Measurements from ENCODE around the gene PLCXD1. TPM values are rescaled to one million over a fixed set of nuclear protein-coding genes. Genes with fewer than 3 reads are reported as not detected.
A peak's percentile ranks its signal among the peaks of the same experiment; 100 is the strongest.
"Not testable (repeated sequence)": the region's sequence is repeated elsewhere in the genome, so short reads cannot be mapped to it uniquely, and the experiment has no call there.

Gene PLCXD1
- total RNA-seq, 1 donor from 2014 or later: 6.8 TPM

DNA sequence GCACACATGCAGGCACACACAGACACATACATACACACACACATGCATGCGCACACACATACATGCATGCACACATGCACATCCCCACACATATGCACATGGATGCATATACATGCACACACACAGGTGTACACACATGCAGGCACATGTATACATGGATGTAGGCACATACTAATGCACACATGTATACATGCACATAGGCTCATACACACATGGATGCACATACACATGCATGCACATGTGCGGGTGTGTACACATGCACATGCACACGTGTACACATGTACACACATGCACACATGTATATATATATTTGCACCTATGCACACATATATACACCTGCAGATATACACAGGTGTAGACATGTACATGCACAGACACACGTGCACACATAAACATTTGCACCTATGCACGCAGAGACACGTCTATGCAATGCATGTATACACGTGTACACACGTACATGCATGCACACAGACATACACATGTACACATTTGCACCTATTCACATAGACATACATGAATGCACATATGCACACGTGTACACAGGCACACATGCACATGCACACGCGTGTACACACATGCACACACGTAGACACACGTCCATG lies 4.0 kb downstream of the PLCXD1 start:
- intact Hi-C loops (cut with micrococcal nuclease): no loop called here
- ATAC-seq (no peak), DNase-seq (no peak)

DNA sequence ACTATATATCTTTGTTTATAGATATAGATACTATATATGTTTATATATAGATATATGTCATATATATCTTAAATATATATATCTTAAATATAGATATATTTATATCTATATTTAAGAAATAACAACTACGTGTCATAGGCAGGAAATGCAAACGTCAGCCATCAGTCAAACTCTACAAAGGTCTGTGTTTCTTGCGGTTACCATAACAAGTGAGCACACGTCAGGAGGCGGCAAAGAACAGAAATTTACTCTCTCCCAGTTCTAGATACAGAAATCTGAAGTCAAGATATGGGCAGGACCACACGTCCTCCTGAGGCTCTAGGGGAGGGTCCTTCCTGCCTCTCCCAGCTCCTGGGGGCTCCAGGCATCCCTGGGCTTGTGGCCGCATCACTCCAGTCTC lies 6.5 kb downstream of the PLCXD1 start:
- intact Hi-C loops (cut with micrococcal nuclease): no loop called here

DNA sequence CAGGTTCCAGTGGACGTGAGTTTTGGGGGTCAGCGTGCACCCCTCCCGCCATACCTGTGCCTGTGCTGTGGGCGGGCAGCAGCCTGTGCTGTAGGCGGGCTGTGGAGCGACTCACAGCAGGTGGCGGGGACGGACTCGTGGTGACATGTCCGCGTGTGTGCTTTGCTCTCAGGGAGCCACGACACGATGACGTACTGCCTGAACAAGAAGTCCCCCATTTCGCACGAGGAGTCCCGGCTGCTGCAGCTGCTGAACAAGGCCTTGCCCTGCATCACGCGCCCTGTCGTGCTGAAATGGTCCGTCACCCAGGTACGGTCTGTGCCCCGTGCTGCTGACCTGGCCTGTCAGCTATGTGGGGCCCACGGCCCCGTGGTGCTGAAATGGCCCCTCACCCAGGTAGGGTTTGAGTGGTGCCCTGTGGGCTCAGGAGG lies 7.4 kb downstream of the PLCXD1 start:
- ATAC-seq: no peak
- intact Hi-C loops (cut with micrococcal nuclease): no loop called here
- DNase-seq: peak; percentile 29

More for the DNA sequence above, 6.5 kb downstream of the PLCXD1 start:
- ATAC-seq (no peak), DNase-seq (no peak)

DNA sequence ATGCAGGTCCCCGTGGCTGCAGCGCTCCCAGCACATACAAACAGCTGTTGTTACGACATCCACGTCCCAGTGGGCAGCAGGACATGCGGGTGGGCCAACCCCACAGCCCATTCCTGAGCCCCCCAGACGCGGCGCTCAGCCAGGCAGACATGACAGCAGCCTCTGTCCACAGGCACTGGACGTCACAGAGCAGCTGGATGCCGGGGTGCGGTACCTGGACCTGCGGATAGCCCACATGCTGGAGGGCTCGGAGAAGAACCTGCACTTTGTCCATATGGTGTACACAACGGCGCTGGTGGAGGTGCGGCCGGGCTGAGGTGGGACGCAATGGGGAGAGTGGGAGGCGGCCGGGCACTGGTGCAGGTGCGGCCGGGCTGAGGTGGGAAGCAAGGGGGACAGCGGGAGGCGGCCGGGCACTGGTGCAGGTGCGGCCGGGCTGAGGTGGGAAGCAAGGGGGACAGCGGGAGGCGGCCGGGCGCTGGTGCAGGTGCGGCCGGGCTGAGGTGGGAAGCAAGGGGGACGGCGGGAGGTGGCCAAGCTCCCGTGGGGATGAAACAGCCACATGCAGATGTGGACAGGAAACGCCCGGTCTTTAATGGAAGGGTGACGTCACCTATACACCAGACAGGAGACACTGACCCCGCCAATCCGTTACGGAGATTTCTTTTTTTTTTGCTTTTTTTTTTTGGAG lies 9.4 kb downstream of the PLCXD1 start:
- intact Hi-C loops (cut with micrococcal nuclease): no loop called here
- DNase-seq (peak; percentile 11), ATAC-seq (no peak)

DNA sequence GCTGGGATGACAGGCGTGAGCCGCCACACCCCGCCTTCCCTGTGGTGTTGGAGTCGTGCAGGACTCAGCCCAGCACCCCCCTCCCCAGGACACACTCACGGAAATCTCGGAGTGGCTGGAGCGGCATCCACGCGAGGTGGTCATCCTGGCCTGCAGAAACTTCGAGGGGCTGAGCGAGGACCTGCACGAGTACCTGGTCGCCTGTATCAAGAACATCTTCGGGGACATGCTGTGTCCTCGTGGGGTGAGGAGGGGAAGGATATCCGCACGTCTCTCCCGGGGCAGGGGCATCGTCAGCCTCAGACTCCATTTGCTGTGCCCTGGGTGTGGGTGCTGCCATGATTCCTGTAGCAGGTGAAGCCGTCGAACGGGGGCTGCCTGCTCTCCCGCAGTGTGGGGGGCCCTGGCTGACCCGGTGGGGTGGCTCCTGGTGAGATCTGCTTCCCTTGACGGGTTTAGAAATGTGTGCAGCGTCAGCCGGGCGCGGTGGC lies 10.3 kb downstream of the PLCXD1 start:
- ATAC-seq (no peak), DNase-seq (peak; percentile 11)
- intact Hi-C loops (cut with micrococcal nuclease): no loop called here

DNA sequence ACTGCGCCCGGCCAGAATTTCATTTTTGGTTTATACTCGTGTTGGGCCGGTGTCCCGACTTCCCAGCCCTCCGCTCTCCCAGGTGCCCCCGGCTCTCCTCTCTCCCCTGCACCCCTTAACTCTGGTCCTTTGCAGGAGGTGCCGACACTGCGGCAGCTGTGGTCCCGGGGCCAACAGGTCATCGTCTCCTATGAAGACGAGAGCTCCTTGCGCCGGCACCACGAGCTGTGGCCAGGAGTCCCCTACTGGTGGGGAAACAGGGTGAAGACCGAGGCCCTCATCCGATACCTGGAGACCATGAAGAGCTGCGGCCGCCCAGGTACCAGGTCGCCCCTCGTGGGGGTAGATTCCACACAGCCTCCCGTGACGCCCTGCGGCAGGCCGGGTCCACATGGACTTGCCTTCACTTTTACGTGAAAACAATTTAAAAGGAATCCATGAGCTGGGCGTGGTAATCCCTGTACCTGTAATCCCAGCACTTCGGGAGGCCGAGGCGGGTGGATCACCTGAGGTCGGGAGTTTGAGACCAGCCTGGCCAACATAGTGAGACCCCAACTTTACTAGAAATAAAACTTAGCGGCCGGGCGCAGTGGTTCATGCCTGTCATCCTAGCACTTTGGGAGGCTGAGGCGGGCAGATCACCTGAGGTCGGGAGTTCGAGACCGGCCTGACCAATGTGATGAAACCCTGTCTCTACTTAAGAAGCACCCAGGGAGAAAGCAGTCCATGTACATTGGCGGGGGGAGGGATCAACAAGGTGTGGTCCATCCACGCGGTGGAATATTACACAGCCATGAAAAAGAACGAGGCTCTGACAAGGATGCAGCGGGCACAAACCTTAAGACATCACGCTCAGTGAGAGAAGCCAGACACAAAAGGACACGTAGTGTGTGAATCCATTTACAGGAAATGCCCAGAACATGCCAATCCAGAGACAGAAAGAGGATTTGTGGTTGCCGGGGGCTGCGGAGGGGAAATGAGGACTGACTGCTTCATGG lies 12.0 kb downstream of the PLCXD1 start:
- intact Hi-C loops (cut with micrococcal nuclease): no loop called here
- peak; percentile 20 for DNase-seq
- ATAC-seq: no peak

DNA sequence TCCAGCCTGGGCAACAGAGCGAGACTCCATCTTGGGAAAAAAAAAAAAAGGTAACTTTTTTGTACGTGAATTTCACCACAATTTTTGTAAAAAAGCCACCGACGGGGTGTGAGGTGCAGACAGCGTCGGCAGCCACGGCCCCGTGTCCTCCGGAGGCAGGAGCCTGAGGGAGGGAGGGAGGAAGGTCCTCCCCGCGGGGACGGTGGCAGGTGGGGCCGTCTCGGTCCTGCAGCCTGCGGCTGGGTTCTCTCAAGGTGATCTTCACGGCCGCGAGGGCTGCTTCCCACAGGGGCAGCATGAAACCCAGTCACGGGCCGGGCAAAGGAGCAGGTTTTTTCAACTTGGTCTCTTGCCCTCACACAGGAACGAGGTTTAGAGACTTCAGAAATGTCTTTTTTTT lies 14.0 kb downstream of the PLCXD1 start:
- peak; percentile 21 for DNase-seq
- ATAC-seq: no peak

DNA sequence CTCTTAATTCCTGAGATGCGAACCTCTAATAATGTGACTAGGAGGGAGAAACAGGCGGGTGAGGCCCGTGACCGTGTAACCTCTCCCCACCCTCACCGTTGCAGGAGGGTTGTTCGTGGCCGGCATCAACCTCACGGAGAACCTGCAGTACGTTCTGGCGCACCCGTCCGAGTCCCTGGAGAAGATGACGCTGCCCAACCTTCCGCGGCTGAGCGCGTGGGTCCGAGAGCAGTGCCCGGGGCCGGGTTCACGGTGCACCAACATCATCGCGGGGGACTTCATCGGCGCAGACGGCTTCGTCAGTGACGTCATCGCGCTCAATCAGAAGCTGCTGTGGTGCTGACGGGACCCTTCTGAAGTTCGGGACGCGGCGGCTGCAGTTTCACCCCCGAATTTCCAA lies 17.8 kb downstream of the PLCXD1 start:
- ATAC-seq (no peak), DNase-seq (peak; percentile 23)
- intact Hi-C loops (cut with micrococcal nuclease): no loop called here

More for the DNA sequence above, 14.0 kb downstream of the PLCXD1 start:
- intact Hi-C loops (cut with micrococcal nuclease): no loop called here

DNA sequence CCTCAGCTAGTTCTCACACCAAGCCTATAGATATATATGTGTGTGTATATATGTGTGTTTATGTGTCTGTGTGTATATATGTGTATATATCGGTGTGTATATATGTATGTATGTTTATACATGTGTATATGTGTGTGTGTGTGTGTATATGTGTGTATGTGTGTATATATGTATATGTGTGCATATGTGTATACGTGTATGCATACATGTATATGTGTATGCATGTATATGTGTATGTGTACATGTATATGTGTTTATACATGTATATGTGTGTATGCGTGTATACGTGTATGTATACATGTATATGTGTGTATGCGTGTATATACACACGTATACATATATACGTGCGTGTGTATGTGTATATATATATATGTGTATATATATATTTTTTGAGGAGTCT lies 19.2 kb downstream of the PLCXD1 start:
- ATAC-seq: no peak
- intact Hi-C loops (cut with micrococcal nuclease): no loop called here
- DNase-seq: no peak

DNA sequence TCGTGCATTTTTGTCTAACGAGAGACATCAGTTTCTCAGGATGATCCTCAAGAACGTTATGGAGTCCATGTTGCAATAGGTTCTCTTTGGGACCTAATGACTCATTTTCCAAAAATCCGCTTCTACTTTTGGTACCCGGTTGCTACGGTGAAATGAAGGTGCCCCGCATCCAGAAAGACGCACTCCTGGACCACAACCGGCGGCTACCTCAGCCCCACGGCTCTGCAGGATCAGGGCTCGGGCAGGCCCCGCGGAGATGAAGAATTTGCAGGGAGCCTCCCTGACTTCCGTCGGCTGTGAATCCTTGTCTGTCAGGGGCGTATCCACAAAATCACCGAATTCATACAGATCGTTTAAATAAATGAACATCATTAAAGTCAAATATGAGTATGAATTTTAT lies 21.8 kb downstream of the PLCXD1 start:
- no peak for ATAC-seq
- peak; percentile 9 for DNase-seq
- intact Hi-C loops (cut with micrococcal nuclease): no loop called here

DNA sequence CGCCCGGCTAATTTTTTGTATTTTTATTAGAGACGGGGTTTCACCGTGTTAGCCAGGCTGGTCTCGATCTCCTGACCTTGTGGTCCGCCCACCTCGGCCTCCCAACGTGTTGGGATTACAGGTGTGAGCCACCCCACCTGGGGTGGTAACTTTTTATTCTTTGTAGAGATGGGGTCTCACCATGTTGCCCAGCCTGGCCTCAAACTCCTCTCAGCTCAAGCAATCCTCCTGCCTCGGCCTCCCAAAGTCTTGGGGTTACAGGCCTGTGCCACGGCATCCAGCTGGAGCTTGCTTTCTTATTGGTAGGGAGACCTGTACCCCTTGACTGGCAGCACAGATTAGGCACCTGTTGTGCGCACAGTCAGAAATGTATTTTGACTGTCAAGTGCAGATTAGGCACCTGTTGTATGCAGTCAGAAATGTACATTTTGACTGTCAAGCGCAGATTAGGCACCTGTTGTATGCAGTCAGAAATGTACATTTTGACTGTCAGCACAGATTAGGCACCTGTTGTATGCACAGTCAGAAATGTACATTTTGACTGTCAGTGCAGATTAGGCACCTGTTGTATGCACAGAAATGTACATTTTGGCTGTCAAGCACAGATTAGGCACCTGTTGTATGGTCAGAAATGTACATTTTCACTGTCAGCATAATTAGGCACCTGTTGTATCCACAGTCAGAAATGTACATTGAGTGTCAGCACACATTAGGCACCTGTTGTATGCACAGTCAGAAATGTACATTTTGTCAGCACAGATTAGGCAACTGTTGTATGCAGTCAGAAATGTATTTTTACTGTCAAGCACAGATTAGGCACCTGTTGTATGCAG lies 24.8 kb downstream of the PLCXD1 start:
- ATAC-seq; intact Hi-C loops (cut with micrococcal nuclease): not testable (repeated sequence)
- peak; percentile 15 for DNase-seq

DNA sequence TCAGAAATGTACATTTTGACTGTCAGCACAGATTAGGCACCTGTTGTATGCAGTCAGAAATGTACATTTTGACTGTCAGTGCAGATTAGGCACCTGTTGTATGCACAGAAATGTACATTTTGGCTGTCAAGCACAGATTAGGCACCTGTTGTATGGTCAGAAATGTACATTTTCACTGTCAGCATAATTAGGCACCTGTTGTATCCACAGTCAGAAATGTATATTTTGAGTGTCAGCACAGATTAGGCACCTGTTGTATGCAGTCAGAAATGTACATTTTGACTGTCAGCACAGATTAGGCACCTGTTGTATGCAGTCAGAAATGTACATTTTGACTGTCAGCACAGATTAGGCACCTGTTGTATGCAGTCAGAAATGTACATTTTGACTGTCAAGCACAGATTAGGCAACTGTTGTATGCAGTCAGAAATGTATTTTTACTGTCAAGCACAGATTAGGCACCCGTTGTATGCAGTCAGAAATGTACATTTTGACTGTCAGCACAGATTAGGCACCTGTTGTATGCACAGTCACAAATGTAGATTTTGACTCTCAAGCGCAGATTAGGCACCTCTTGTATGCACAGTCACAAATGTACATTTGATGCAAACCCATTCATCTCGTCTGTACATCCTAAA lies 25.6 kb downstream of the PLCXD1 start:
- intact Hi-C loops (cut with micrococcal nuclease); DNase-seq; ATAC-seq: not testable (repeated sequence)

DNA sequence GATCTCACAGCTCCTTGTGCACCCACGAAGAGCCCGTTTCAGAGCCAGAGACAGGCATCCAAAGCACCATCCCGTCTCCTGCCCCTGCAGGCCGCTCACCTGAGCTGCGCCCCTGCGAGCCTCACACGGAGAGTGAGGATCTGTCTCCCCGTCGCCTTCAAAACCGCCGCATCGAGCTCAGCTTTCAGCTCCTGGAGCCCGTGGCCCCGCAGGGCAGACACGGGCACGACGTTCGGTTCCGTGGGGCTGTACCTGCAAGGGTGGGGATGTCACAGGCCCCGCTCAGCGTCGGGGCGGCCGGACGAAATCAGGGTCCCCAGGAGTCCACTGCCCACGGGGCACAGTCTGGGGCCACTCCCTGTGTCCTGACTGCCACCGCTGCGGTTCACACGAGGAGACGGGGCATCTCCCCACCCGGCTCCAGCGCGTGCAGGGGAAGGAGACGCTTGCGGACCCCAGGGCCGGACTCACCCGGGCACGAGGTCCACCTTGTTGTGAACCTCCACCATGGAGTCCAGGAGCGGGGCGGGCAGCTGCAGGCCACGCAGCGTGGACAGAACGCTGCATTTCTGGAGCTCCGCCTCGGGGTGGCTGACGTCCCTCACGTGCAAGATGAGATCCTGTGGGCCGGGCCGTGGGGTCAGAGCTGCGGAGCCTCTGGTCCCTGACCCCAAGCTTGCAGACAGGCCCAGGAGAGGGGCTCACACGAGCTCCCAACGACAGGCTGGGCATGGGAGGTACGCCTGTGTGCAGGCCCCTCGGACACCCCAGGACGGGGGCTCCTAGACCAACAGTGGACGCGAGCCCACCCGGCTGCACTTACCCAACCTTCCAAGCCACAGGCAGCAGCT lies 26.3 kb downstream of the PLCXD1 start:
- ATAC-seq: peak; percentile 8
- DNase-seq: peak; percentile 23
- intact Hi-C loops (cut with micrococcal nuclease): no loop called here

DNA sequence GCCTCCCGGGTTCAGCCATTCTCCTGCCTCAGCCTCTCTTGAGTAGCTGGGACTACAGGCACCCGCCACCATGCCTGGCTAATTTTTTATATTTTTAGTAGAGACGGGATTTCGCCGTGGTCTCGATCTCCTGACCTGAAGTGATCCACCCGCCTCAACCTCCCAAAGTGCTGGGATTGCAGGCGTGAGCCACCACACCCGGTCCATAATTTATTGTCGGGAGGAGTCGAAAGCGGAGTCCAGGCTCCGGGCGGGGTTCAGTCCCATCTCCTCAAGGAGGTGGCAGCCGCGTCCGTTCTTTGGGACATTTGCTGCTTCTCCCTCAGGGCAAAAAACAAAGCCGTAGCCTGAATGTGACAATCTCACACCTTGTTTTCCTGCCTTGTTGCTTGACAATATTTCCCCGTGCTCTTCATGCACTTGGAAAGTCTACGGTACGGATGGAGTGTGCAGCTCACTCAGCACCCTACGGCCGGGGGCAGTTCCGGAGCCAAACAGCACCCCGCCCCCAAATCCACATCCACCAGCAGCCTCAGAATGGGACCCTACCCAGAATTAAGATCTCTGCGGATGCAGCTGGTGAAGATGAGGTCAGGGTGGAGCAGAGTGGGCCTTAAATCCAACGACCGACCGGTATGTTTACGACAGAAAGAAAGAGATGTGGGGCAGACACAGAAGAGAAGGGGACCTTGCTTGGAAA lies 27.8 kb downstream of the PLCXD1 start:
- peak; percentile 16 for DNase-seq
- intact Hi-C loops (cut with micrococcal nuclease): no loop called here
- no peak for ATAC-seq

DNA sequence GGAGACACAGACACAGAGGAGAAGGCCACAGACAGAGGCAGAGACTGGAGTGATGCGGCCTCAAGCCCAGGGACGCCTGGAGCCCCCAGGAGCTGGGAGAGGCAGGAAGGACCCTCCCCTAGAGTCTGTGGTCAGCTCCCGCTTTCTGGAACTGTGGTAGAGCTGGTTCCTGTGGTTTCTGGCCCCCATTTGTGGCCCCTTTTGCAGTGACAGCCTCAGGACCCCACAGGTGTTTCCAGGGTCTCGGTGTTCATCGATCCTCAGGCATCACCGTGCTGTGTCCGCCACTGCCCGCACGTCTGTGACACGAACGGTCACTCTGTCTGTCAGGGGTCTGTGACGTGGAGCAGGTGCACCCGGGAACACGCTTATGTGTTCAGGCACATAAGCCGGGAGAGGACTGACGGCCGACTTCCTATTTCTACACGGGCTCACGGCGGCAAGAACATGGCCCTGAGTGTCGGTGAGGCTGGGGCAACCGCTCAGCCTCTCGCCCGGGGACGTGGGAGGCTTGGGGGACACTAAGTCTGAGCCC lies 29.5 kb downstream of the PLCXD1 start:
- no peak for ATAC-seq
- peak; percentile 11 for DNase-seq
- intact Hi-C loops (cut with micrococcal nuclease): no loop called here
